Neural cell (in vitro differentiated cells): ENCODE results near the gene CBFA2T2. TPM values are rescaled to one million over a fixed set of nuclear protein-coding genes. Genes with fewer than 3 reads are reported as not detected.

Experiments
- H2AFZ ChIP-seq: fragments of 200-600, 300-800 bp; sonication (generic), shearing (Covaris generic); 2 replicates; pipeline ENCODE4 v1.6.0; 2014; ENCODE audit warnings: low read depth, mild to moderate bottlenecking, antibody characterized with exemption, low read length, moderate library complexity
- H3F3A ChIP-seq: fragments of 200-600 bp; shearing (Covaris generic); 2 replicates; pipeline ENCODE4 v1.6.1; 2016; ENCODE audit warnings: mild to moderate bottlenecking, moderate library complexity, mixed read lengths, antibody characterized with exemption, low read length; ENCODE audit not compliant: insufficient read depth, poor library complexity, severe bottlenecking
- H3K27ac ChIP-seq: fragments of 200-600, 300-800 bp; sonication (generic), shearing (Covaris generic); 2 replicates; pipeline ENCODE4 v1.5.1; 2014; ENCODE audit warnings: mild to moderate bottlenecking, low read length, moderate library complexity
- H3K27me3 ChIP-seq: fragments of 300-800, 200-600 bp; sonication (generic), shearing (Covaris generic); 2 replicates; pipeline ENCODE4 v1.6.0; 2014; ENCODE audit warnings: mild to moderate bottlenecking, low read depth, low read length, moderate library complexity; ENCODE audit not compliant: insufficient read depth
- H3K36me3 ChIP-seq: fragments of 300-800, 200-600 bp; sonication (generic), shearing (Covaris generic); 2 replicates; pipeline ENCODE4 v1.5.1; 2014; ENCODE audit warnings: mild to moderate bottlenecking, antibody characterized with exemption, low read length, moderate library complexity; ENCODE audit not compliant: insufficient read depth
- H3K4me2 ChIP-seq: fragments of 300-800, 200-600 bp; sonication (generic), shearing (Covaris generic); 2 replicates; pipeline ENCODE4 v1.6.0; 2014; ENCODE audit warnings: mild to moderate bottlenecking, low read length
- H3K4me3 ChIP-seq: fragments of 300-800, 200-600 bp; sonication (generic), shearing (Covaris generic); 2 replicates; pipeline ENCODE4 v1.5.1; 2014; ENCODE audit warnings: mild to moderate bottlenecking, low read length, moderate library complexity
- H3K79me2 ChIP-seq: fragments of 200-600 bp; shearing (Covaris generic); replicated peaks from 2 replicates; pipeline ENCODE4 v1.6.0; 2014; ENCODE audit warnings: mild to moderate bottlenecking, low read length, moderate library complexity; ENCODE audit not compliant: insufficient read depth
- H3K9ac ChIP-seq: fragments of 300-800, 200-600 bp; sonication (generic), shearing (Covaris generic); 2 replicates; pipeline ENCODE4 v1.6.1; 2016; ENCODE audit warnings: mild to moderate bottlenecking, low read length, mixed read lengths
- H3K9me2 ChIP-seq: fragments of 200-600 bp; shearing (Covaris generic); 2 replicates; pipeline ENCODE4 v1.6.1; 2016; ENCODE audit warnings: mild to moderate bottlenecking, low read length, mixed read lengths; ENCODE audit not compliant: insufficient read depth
- H3K9me3 ChIP-seq: fragments of 200-600, 300-800 bp; sonication (generic), shearing (Covaris generic); 2 replicates; pipeline ENCODE4 v1.6.1; 2016; ENCODE audit warnings: mild to moderate bottlenecking, mixed run types, low read length, moderate library complexity, mixed read lengths
- H4K20me1 ChIP-seq: fragments of 200-600 bp; shearing (Covaris generic); 2 replicates; pipeline ENCODE4 v1.6.1; 2016; ENCODE audit warnings: mild to moderate bottlenecking, mixed run types; ENCODE audit not compliant: insufficient read depth
- EP300 ChIP-seq: fragments of 450-650 bp; conservative IDR thresholded peaks from 2 replicates; pipeline ENCODE4 v1.6.1; 2014; ENCODE audit warnings: antibody characterized with exemption, mild to moderate bottlenecking, moderate library complexity; ENCODE audit not compliant: poor library complexity, severe bottlenecking
- MXI1 ChIP-seq: fragments of 450-650 bp; conservative IDR thresholded peaks from 2 replicates; pipeline ENCODE4 v1.6.1; 2014; ENCODE audit warnings: antibody characterized with exemption, mild to moderate bottlenecking; ENCODE audit not compliant: poor library complexity, severe bottlenecking
- POLR2AphosphoS5 ChIP-seq: IDR thresholded peaks from 2 replicates; pipeline ENCODE4 v1.6.1; 2012
- RAD21 ChIP-seq: fragments of 450-650 bp; conservative IDR thresholded peaks from 2 replicates; pipeline ENCODE4 v1.6.1; 2014; ENCODE audit warnings: antibody characterized with exemption, mild to moderate bottlenecking, moderate library complexity
- SMC3 ChIP-seq: fragments of 450-650 bp; conservative IDR thresholded peaks from 2 replicates; pipeline ENCODE4 v1.6.1; 2014; ENCODE audit warnings: antibody characterized with exemption, mild to moderate bottlenecking, moderate library complexity; ENCODE audit not compliant: poor library complexity
- TAF1 ChIP-seq: IDR thresholded peaks from 2 replicates; pipeline ENCODE4 v1.6.1; 2012; ENCODE audit warnings: low read depth
- polyA plus RNA-seq: library from polyadenylated mRNA; depleted of rRNA; stranded (reverse); fragments of >200 nt; gene quantifications from 2 replicates; pipeline ENCODE4 v1.2.3, GENCODE V29; 2014
- TF ChIP-seq, protein P1 (sequence below): fragments of 450-650 bp; IDR thresholded peaks from 2 replicates; pipeline ENCODE4 v1.5.1; 2014; ENCODE audit warnings: antibody characterized with exemption, mild to moderate bottlenecking, moderate library complexity; ENCODE audit not compliant: poor library complexity, severe bottlenecking
- TF ChIP-seq, protein P2 (sequence below): IDR thresholded peaks from 2 replicates; pipeline ENCODE4 v1.6.1; 2012; ENCODE audit warnings: borderline replicate concordance

Gene CBFA2T2
- polyA plus RNA-seq, 1 donor from 2014 or later, result 15.9 TPM

GRCh38 chr20:33676652-33677645 lies 187.1 kb downstream of the CBFA2T2 start:
- Histone ChIP-seq H3K9me3 (no peaks in the 10 kb centered on the region), H3K36me3 (no peaks in the 10 kb centered on the region), H3K4me3 (no peak overlapping the region), H3K9me2 (no peaks in the 10 kb centered on the region), H3K9ac (no peak overlapping the region), H4K20me1 (no peaks in the 10 kb centered on the region), H3K4me2 (no peak overlapping the region), H3K79me2 (no peaks in the 10 kb centered on the region), H3F3A (peaks cover 4% of the 10 kb centered on the region), H3K27me3 (no peaks in the 10 kb centered on the region), H2AFZ (no peak overlapping the region), H3K27ac (no peak overlapping the region)
- TF ChIP-seq TAF1, result no peak
- TF ChIP-seq, protein P1, sequence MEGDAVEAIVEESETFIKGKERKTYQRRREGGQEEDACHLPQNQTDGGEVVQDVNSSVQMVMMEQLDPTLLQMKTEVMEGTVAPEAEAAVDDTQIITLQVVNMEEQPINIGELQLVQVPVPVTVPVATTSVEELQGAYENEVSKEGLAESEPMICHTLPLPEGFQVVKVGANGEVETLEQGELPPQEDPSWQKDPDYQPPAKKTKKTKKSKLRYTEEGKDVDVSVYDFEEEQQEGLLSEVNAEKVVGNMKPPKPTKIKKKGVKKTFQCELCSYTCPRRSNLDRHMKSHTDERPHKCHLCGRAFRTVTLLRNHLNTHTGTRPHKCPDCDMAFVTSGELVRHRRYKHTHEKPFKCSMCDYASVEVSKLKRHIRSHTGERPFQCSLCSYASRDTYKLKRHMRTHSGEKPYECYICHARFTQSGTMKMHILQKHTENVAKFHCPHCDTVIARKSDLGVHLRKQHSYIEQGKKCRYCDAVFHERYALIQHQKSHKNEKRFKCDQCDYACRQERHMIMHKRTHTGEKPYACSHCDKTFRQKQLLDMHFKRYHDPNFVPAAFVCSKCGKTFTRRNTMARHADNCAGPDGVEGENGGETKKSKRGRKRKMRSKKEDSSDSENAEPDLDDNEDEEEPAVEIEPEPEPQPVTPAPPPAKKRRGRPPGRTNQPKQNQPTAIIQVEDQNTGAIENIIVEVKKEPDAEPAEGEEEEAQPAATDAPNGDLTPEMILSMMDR, result no peak
- no peak for TF ChIP-seq EP300
- TF ChIP-seq RAD21, result no peak

DNA sequence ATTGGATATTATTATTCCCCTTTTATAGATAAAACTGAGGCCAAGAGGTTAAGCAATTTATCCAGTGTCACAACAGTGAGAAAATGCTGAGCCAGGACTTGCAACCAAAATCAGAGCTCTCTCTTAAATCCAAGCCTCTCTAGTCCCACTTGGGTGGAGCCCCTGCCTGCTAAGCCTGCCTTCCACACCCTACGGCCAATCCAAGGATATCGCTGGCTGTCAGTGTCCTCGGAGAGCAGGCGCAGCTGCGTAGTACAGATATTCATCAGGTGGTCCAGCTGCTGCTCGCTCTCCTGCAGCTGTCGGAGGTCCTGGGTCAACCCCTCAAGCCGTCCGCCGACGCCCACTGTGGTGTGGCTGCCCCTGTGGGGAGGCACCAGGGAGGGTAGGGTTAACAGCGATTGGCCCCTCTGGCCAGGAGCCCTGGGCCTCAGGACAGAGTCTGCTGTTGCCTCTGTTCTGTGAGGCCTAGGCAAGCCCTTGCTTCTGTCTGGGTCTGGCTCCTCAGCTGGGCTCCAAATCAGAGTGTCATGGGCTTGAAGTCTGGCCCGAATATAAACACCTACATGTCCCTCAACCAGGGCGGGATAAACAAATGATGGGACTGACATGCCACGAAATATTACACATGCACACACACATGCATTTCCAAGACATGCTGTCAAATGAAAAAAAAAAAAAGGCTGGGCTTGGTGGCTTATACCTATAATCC lies 188.3 kb downstream of the CBFA2T2 start:
- TF ChIP-seq POLR2AphosphoS5 (no peak), SMC3 (no peak), TAF1 (no peak), MXI1 (no peak), RAD21 (no peak)
- TF ChIP-seq, protein P2, sequence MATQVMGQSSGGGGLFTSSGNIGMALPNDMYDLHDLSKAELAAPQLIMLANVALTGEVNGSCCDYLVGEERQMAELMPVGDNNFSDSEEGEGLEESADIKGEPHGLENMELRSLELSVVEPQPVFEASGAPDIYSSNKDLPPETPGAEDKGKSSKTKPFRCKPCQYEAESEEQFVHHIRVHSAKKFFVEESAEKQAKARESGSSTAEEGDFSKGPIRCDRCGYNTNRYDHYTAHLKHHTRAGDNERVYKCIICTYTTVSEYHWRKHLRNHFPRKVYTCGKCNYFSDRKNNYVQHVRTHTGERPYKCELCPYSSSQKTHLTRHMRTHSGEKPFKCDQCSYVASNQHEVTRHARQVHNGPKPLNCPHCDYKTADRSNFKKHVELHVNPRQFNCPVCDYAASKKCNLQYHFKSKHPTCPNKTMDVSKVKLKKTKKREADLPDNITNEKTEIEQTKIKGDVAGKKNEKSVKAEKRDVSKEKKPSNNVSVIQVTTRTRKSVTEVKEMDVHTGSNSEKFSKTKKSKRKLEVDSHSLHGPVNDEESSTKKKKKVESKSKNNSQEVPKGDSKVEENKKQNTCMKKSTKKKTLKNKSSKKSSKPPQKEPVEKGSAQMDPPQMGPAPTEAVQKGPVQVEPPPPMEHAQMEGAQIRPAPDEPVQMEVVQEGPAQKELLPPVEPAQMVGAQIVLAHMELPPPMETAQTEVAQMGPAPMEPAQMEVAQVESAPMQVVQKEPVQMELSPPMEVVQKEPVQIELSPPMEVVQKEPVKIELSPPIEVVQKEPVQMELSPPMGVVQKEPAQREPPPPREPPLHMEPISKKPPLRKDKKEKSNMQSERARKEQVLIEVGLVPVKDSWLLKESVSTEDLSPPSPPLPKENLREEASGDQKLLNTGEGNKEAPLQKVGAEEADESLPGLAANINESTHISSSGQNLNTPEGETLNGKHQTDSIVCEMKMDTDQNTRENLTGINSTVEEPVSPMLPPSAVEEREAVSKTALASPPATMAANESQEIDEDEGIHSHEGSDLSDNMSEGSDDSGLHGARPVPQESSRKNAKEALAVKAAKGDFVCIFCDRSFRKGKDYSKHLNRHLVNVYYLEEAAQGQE, result no peak
- TF ChIP-seq, protein P1, result no peak
- Histone ChIP-seq H2AFZ (no peak overlapping the region), H3K4me3 (no peak overlapping the region), H3F3A (peaks cover 4% of the 10 kb centered on the region), H3K9ac (no peak overlapping the region), H3K27ac (no peak overlapping the region), H3K4me2 (no peak overlapping the region), H3K79me2 (peaks cover 5% of the 10 kb centered on the region), H3K27me3 (no peaks in the 10 kb centered on the region), H3K9me3 (no peaks in the 10 kb centered on the region), H3K36me3 (no peaks in the 10 kb centered on the region), H4K20me1 (no peaks in the 10 kb centered on the region), H3K9me2 (no peaks in the 10 kb centered on the region)
